ENCODE results near the gene ATP5ME. TPM values are rescaled to one million over a fixed set of nuclear protein-coding genes. Genes with fewer than 3 reads are reported as not detected.

ATP5ME gene
- total and polyA plus RNA-seq, 2 donors (not counting 1 experiment from before 2014, with no cell fraction given) = 257 to 356 TPM

DNA sequence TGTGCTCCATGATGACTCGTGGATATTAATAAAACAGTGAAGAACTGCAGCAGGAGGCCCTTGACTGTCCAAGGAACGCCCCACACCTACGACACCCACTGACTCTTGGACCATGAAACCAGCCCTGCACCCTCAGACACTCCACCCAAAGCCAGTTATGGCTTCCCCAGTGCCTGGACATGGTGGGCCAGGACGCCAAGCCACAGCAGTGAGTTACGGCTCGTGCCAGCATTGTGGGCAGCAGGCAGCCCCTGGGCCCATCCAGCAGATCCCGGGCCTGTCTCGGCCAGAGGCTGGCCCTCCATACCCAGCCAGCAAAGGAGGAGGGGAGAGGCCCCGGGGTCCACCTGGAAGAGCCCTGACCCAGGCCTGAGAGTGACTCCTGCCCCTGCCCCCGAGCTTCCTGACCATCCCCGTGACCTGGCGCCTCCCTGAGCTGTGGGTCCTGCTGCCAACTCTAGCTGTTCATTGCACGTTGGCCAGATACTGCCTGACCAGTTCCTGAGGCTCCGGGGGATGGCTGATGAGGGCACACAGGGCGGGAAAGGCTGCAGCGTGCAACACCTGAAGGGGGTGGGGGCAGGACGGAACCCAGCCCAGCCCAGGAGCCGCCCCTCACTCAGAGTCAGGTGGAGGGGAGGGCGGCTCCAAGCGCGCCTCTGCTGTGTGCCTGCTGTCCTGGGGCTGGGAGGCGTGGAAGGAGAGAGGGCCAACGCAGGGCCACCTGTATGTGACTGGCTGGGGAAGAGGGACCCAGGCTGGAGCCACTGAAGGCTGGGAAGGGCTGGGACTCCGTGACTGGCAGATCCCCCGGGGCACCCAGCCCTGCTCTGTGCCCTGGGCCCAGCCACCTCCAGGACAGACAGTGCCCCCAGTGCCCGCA, 14.1 kb upstream of the ATP5ME start:
- H3K9ac ChIP-seq (ENCODE audit: insufficient read depth, low read length) = no peak overlapping the region
- H4K20me1 ChIP-seq (ENCODE audit: control insufficient read depth, extremely low read depth, insufficient read depth, low read length) = no peaks in the 10 kb centered on the region
- no peaks in the 10 kb centered on the region for H3K27me3 ChIP-seq (ENCODE audit: control insufficient read depth, insufficient read depth, low read length)
- H3K36me3 ChIP-seq (ENCODE audit: control insufficient read depth, insufficient read depth, low read length) = no peaks in the 10 kb centered on the region
- DNase-seq (ENCODE audit: low read depth in 2 of 2) = no peak
- no peak for TF ChIP-seq CTCF (conservative IDR thresholded peaks at IDR 0.05 in 1 of 2, IDR thresholded peaks at IDR 0.05 in 1 of 2; ENCODE audit: low read depth in 1 of 2, low read length in 2 of 2)
- TF ChIP-seq EZH2 (IDR thresholded peaks at IDR 0.05; ENCODE audit: low read length, missing control alignments) = no peak
- H3K4me3 ChIP-seq (replicated peaks in 1 of 4; ENCODE audit: control extremely low read depth in 1 of 4, insufficient read depth in 1 of 4, low read depth in 3 of 4, low read length in 4 of 4) = peak overlapping the region in 2 of 4 experiments; percentile 12 to 40
- peaks cover 8% of the 10 kb centered on the region for H3K4me1 ChIP-seq (ENCODE audit: control insufficient read depth, extremely low read depth, insufficient read depth, low read length)
- H3K79me2 ChIP-seq (ENCODE audit: control insufficient read depth, insufficient read depth, low read length) = no peaks in the 10 kb centered on the region
- no peak overlapping the region for H2AFZ ChIP-seq (ENCODE audit: low read length)
- H3K27ac ChIP-seq (ENCODE audit: insufficient read depth, low read length) = peak overlapping the region; percentile 25
- no peaks in the 10 kb centered on the region for H3K9me3 ChIP-seq (ENCODE audit: control insufficient read depth, insufficient read depth, low read depth, low read length)
- H3K4me2 ChIP-seq (ENCODE audit: extremely low read depth, insufficient read depth, low read length) = peak overlapping the region; percentile 25

DNA sequence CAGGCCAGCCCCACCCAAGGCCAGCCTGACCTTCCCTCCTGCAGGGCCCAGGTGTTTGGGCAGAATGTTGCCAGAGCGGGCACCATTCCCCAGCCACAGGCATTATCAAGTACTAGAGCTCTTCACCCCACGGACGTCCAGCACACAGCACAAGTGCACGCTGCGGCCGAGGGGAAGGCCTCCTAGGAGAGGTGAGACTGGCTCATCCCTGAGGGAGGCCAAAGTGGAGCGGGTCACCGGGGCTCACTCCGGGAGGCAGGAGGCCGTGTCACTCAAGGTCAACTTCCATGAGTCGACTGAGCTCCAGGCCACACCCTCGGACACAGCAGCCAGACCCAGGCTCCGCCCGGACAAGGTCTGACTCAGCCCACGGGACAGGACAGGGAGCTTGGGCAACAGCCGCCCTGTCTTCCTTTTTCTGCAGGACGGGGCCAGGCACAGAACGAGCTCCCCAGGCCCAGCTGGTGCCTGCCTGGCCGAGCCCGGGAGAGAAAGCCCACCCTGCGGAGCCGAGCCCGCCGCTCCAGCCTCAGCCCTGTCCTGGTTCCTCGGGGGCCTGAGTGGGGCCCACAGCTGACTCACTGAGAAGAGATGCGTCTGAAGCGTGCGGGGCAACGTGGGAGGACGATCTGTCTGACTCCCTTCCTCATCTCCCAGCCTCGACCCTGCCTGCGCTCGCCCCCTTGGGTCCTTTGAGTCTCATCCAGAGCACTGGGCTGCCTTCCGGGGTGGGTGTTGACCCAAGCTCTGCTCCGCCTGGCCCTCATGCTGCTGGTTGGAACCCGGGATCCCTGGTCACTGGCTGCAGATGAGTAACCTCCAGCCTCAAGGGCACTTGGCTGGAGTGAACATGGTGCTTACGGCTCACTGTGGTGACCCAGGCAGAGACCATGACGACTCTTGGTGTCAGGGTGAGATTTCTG, 13.2 kb upstream of the ATP5ME start:
- Histone ChIP-seq H3K9ac (ENCODE audit: insufficient read depth, low read length) (no peak overlapping the region), H3K27me3 (ENCODE audit: control insufficient read depth, insufficient read depth, low read length) (no peaks in the 10 kb centered on the region), H3K4me3 (replicated peaks in 1 of 4; ENCODE audit: control extremely low read depth in 1 of 4, insufficient read depth in 1 of 4, low read depth in 3 of 4, low read length in 4 of 4) (peak overlapping the region in 1 of 4 experiments; percentile 17), H3K4me1 (ENCODE audit: control insufficient read depth, extremely low read depth, insufficient read depth, low read length) (peaks cover 8% of the 10 kb centered on the region), H3K79me2 (ENCODE audit: control insufficient read depth, insufficient read depth, low read length) (no peaks in the 10 kb centered on the region), H2AFZ (ENCODE audit: low read length) (no peak overlapping the region), H3K4me2 (ENCODE audit: extremely low read depth, insufficient read depth, low read length) (peak overlapping the region; percentile 4), H4K20me1 (ENCODE audit: control insufficient read depth, extremely low read depth, insufficient read depth, low read length) (no peaks in the 10 kb centered on the region), H3K9me3 (ENCODE audit: control insufficient read depth, insufficient read depth, low read depth, low read length) (no peaks in the 10 kb centered on the region), H3K36me3 (ENCODE audit: control insufficient read depth, insufficient read depth, low read length) (no peaks in the 10 kb centered on the region), H3K27ac (ENCODE audit: insufficient read depth, low read length) (peak overlapping the region; percentile 52)
- DNase-seq (ENCODE audit: low read depth in 2 of 2) = peak; percentile 84 to 87
- TF ChIP-seq EZH2 (IDR thresholded peaks at IDR 0.05; ENCODE audit: low read length, missing control alignments) = no peak

GRCh38 chr4:686413-687040, 12.5 kb upstream of the ATP5ME start:
- H2AFZ ChIP-seq (ENCODE audit: low read length) = no peak overlapping the region
- no peak overlapping the region for H3K4me3 ChIP-seq (replicated peaks in 1 of 4; ENCODE audit: control extremely low read depth in 1 of 4, insufficient read depth in 1 of 4, low read depth in 3 of 4, low read length in 4 of 4)
- no peaks in the 10 kb centered on the region for H4K20me1 ChIP-seq (ENCODE audit: control insufficient read depth, extremely low read depth, insufficient read depth, low read length)
- DNase-seq (ENCODE audit: low read depth in 2 of 2) = no peak
- TF ChIP-seq CTCF (conservative IDR thresholded peaks at IDR 0.05 in 1 of 2, IDR thresholded peaks at IDR 0.05 in 1 of 2; ENCODE audit: low read depth in 1 of 2, low read length in 2 of 2) = no peak
- no peak for TF ChIP-seq EZH2 (IDR thresholded peaks at IDR 0.05; ENCODE audit: low read length, missing control alignments)
- no peaks in the 10 kb centered on the region for H3K9me3 ChIP-seq (ENCODE audit: control insufficient read depth, insufficient read depth, low read depth, low read length)
- H3K4me1 ChIP-seq (ENCODE audit: control insufficient read depth, extremely low read depth, insufficient read depth, low read length) = peaks cover 8% of the 10 kb centered on the region
- H3K27ac ChIP-seq (ENCODE audit: insufficient read depth, low read length) = no peak overlapping the region
- H3K79me2 ChIP-seq (ENCODE audit: control insufficient read depth, insufficient read depth, low read length) = no peaks in the 10 kb centered on the region
- no peak overlapping the region for H3K4me2 ChIP-seq (ENCODE audit: extremely low read depth, insufficient read depth, low read length)
- H3K36me3 ChIP-seq (ENCODE audit: control insufficient read depth, insufficient read depth, low read length) = no peaks in the 10 kb centered on the region
- no peaks in the 10 kb centered on the region for H3K27me3 ChIP-seq (ENCODE audit: control insufficient read depth, insufficient read depth, low read length)
- H3K9ac ChIP-seq (ENCODE audit: insufficient read depth, low read length) = no peak overlapping the region

All from fibroblast of lung (primary cell).